GM19043 (cell line): ENCODE measurements around the gene RNF220.
"Not testable (repeated sequence)": the region's sequence is repeated elsewhere in the genome, so short reads cannot be mapped to it uniquely, and the experiment has no call there.

Experiments used
- ATAC-seq: cut with Tn5 transposase; IDR thresholded peaks from one replicate; pipeline ENCODE4 v1.9.1; 2021; ENCODE audit warnings: low read depth; ENCODE audit not compliant: unreplicated experiment

RNF220 gene

DNA sequence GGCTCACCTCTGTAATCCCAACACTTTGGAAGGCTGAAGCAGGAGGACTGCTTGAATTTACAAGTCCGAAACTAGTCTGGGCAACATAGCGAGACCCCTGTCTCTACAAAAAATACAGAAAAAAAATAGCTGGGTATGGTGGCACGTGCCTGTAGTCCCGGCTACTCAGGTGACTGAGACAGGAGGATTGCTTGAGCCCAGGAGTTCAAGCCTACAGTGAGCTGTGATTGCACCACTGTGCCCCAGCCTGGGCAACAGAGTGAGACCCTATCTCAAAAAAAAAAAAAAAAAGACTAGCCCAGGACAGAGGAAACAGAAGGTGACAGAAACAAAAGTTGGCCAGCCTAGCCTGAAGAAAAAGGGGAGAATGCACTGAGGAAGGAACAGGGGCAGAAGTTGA is 290.6 kb downstream of the RNF220 start:
- no peak for ATAC-seq

DNA sequence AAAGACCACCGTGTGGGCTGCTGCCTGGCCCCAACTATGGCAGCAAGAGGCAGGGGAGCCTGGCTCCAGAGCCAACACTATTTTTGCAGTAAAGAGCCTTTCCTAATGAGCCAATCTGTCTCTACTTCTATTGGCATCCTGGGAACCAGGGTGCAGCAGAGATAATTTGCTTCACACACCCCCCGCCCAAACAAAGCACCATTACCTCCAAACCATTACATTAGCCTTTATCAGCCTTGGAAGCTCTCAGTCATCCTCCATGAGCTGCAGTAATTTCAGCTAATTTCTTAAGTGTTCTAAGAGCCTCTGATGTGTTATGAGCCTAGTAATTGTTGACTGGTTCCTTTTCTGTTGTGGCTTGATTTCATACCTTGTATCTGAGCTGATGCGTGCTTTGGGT is 291.0 kb downstream of the RNF220 start:
- no peak for ATAC-seq

DNA sequence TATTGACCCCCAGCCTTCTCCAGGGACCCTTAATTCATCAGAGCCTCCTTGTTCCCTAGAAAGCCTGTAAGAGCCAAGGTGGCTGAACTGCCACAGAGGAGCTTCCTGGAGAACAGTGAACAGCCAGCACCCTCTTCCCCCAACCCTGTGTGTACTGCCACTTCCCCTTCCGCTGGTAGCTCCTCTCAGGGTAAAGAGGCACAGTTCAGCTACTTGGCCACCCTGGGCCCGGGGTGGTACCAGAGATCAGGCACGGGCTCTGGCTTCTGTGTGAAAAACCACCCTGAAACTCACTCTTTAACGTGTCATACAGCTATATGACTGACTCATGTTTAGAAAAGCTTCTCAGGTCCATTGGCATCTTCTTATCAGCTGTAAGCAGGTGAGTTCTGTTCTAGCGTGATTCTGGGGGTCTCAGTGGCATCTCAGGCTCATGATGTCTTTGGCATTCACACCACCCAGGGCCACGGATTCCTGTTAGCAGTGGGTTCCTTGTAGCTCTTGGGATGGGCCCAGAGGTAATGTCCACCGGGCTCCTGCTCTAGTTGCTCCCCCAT is 291.8 kb downstream of the RNF220 start:
- ATAC-seq = no peak

DNA sequence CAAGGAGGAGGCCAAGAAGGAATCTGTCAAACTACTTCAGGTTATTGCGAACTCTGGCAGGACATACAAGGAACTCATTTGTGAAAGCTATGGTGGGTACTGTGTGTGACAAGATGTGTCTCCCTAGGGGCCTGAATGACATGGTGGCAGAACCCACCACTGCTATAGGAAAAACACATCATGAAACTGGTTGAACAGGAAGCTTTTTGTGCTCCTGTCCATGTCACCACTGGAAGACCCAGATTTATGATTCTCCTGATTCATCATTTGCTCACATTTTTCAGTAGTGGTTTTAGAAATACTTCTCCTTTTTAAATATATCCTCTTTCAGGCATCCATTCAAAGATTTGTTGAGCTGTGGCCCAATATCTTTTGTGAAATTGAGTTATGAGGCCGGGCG is 293.1 kb downstream of the RNF220 start:
- ATAC-seq = no peak

DNA sequence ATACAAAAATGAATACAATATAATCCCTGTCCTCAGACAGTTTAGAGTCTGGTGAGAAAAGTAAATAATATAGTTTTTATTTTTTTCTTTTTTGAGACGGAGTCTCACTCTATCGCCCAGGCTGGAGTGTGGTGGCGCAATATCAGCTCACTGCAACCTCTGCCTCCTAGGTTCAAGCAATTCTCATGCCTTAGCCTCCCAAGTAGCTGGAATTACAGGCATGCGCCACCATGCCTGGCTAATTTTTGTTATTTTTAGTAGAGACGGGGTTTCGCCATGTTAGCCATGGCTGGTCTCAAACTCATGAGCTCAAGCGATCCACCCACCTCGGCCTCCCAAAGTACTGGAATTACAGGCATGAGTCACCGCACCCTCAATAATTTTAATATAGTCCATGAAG is 294.3 kb downstream of the RNF220 start:
- ATAC-seq = not testable (repeated sequence)

DNA sequence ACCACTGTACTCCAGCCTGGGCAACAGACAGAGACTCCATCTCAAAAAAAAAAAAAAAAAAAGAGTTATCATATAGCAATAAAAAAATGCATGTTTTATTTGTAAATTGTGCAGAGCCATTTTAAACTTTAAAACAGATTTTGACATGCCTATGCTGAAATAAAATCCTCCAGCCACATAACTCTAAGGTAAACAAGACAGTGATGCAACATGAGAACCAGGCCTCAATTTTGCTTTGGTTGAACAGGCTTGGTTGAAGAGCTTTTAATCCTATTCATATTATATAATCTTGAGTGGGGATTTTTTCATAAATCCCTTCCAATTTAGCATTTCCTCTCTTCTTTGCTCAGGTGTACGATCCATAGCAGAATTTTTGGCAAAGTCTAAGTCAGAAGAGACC is 295.5 kb downstream of the RNF220 start:
- ATAC-seq = no peak

DNA sequence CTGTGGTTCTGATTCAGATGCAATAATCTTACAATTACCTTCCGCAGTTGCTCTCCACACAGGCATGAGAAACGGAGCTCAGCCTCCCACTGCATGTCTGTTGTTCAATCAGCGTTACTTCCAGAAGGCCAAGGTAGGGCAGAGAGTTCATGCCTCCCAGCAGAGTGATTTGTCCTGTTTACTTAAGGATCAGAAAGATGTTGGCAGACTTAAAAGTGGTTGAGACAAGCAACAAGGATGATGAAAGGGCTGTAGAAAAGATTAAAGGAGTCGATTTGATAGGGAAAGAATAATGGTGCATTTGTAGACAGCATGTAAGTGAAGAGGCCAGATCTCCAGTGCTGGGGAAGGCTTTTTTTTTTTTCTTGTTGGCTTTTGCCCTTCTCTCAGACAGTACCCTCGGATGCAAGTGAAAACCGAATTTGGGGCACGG is 296.1 kb downstream of the RNF220 start:
- no peak for ATAC-seq
